Left lung (tissue), 10 donors: ENCODE results near the gene DNAJC13. TPM values are rescaled to one million over a fixed set of nuclear protein-coding genes. Genes with fewer than 3 reads are reported as not detected.
"Not testable (repeated sequence)": the region's sequence is repeated elsewhere in the genome, so short reads cannot be mapped to it uniquely, and the experiment has no call there.

Experiments
- ATAC-seq: fragments of 200-7000 bp; cut with Tn5 transposase; one replicate; pipeline ENCODE4 v1.9.1; 2020; ENCODE audit warnings: moderate library complexity
- DNase-seq, 4 donors: peaks; one replicate each; pipeline ENCODE4 v3.0.0-alpha.2; 2013 to 2020
- H3K27ac ChIP-seq, 2 donors: fragments of 200-600 bp; sonication (generic) in 1 of 2; one replicate each; pipeline versions ENCODE4 v1.5.0 to v1.8.0; 2020 to 2021
- H3K27me3 ChIP-seq, 2 donors: fragments of 200-600 bp; sonication (generic) in 1 of 2; one replicate each; pipeline versions ENCODE4 v1.5.0 to v1.8.0; 2020 to 2021
- H3K36me3 ChIP-seq, 2 donors: fragments of 200-600 bp; sonication (generic) in 1 of 2; one replicate each; pipeline versions ENCODE4 v1.5.0 to v1.8.0; 2020 to 2021
- H3K4me1 ChIP-seq, 2 donors: fragments of 200-600 bp; one replicate each; pipeline ENCODE4 v1.8.0; 2021
- H3K4me3 ChIP-seq, 2 donors: fragments of 200-600 bp; sonication (generic) in 1 of 2; one replicate each; pipeline versions ENCODE4 v1.5.0 to v1.8.0; 2020 to 2021; ENCODE audit warnings: mild to moderate bottlenecking in 1 of 2
- H3K9me3 ChIP-seq, 2 donors: fragments of 200-600 bp; sonication (generic) in 1 of 2; one replicate each; pipeline versions ENCODE4 v1.5.0 to v1.8.0; 2020 to 2021
- CTCF ChIP-seq, 2 donors: fragments of 200-600 bp; sonication (generic) in 1 of 2; IDR thresholded peaks; one replicate each; pipeline versions ENCODE4 v1.5.0 to v1.8.0; 2021; ENCODE audit warnings: antibody characterized with exemption in 2 of 2
- intact Hi-C, 2 donors: fragments of 100-400 bp; cut with DNase I; formaldehyde crosslinking; loops; one replicate each; pipeline versions ENCODE4 v1.11.2 to v1.14.2; 2022
- polyA plus RNA-seq, 6 donors: library from polyadenylated mRNA; unstranded; fragments of 120-200 nt; gene quantifications; one replicate each; pipeline ENCODE4 v1.2.1, GENCODE V29; 2013; ENCODE audit not compliant: insufficient read length in 6 of 6
- total RNA-seq, 2 donors: library from RNA; stranded (reverse); fragmentation: NEBNext Ultra II Directional; extraction: Animal tissue kit (Norgen Biotek cat#: 25700); gene quantifications; one replicate each; pipeline ENCODE4 v1.2.1, GENCODE V29; 2021
- donor health status: DM: no; HTN: yes; CAD: no.
- donor health status: DM: no; HTN: no; CAD: no.

Gene DNAJC13
- total and polyA plus RNA-seq, 8 donors: 41.2 to 64.0 (median 55.1) TPM

- TF ChIP-seq CTCF (IDR thresholded peaks at IDR 0.05): no peak
Observed at GRCh38 chr3:132386259-132386658, 31.0 kb upstream of the DNAJC13 start.

GRCh38 chr3:132392675-132393074 lies 24.6 kb upstream of the DNAJC13 start:
- ATAC-seq, intact Hi-C loops: not testable (repeated sequence)

More at GRCh38 chr3:132386259-132386658, 31.0 kb upstream of the DNAJC13 start:
- Histone ChIP-seq H3K27ac (no peak overlapping the region), H3K4me3 (no peak overlapping the region), H3K36me3 (no peaks in the 10 kb centered on the region), H3K27me3 (no peaks in the 10 kb centered on the region), H3K9me3 (no peaks in the 10 kb centered on the region), H3K4me1 (no peaks in the 10 kb centered on the region)
- no peak for DNase-seq
- no peak for ATAC-seq
- intact Hi-C loops: no loop called here

GRCh38 chr3:132394320-132394719 lies 23.0 kb upstream of the DNAJC13 start:
- intact Hi-C loops: no loop called here
- no peaks in the 10 kb centered on the region for H3K36me3 ChIP-seq
- no peak overlapping the region for H3K27ac ChIP-seq
- DNase-seq: peak in 1 of 4 donors; percentile 24
- no peak for ATAC-seq
- TF ChIP-seq CTCF (IDR thresholded peaks at IDR 0.05): no peak
- H3K27me3 ChIP-seq: no peaks in the 10 kb centered on the region
- H3K4me3 ChIP-seq: no peak overlapping the region
- no peaks in the 10 kb centered on the region for H3K4me1 ChIP-seq
- H3K9me3 ChIP-seq: peaks cover 0 to 5% of the 10 kb centered on the region in 2 donors

More at GRCh38 chr3:132392675-132393074, 24.6 kb upstream of the DNAJC13 start:
- not testable (repeated sequence) for DNase-seq, H3K27me3 ChIP-seq, H3K36me3 ChIP-seq, H3K9me3 ChIP-seq, H3K27ac ChIP-seq, H3K4me3 ChIP-seq, H3K4me1 ChIP-seq

GRCh38 chr3:132395126-132395525 lies 22.2 kb upstream of the DNAJC13 start:
- no peak for DNase-seq
- no peak overlapping the region for H3K27ac ChIP-seq
- no peak for ATAC-seq
- H3K36me3 ChIP-seq: no peaks in the 10 kb centered on the region
- intact Hi-C loops: no loop called here
- H3K9me3 ChIP-seq: peaks cover 0 to 5% of the 10 kb centered on the region in 2 donors
- H3K4me1 ChIP-seq: no peaks in the 10 kb centered on the region
- no peak for TF ChIP-seq CTCF (IDR thresholded peaks at IDR 0.05)
- no peaks in the 10 kb centered on the region for H3K27me3 ChIP-seq
- H3K4me3 ChIP-seq: no peak overlapping the region

- no peak overlapping the region for H3K27ac ChIP-seq
- H3K4me3 ChIP-seq: no peak overlapping the region
- DNase-seq: peak in 1 of 4 donors; percentile 69
- no peaks in the 10 kb centered on the region for H3K4me1 ChIP-seq
- TF ChIP-seq CTCF (IDR thresholded peaks at IDR 0.05): no peak
- ATAC-seq: no peak
- H3K9me3 ChIP-seq: peaks cover 0 to 5% of the 10 kb centered on the region in 2 donors
- intact Hi-C loops: no loop called here
- no peaks in the 10 kb centered on the region for H3K27me3 ChIP-seq
- no peaks in the 10 kb centered on the region for H3K36me3 ChIP-seq
Observed at GRCh38 chr3:132396255-132396654, 21.0 kb upstream of the DNAJC13 start.

- H3K27me3 ChIP-seq, ATAC-seq, H3K4me3 ChIP-seq, H3K27ac ChIP-seq, H3K4me1 ChIP-seq, DNase-seq, H3K9me3 ChIP-seq, intact Hi-C loops, H3K36me3 ChIP-seq: not testable (repeated sequence)
Observed at GRCh38 chr3:132396776-132397175, 20.5 kb upstream of the DNAJC13 start.
